Measurements from ENCODE around the gene ZNF277.
"Not testable (repeated sequence)": the region's sequence is repeated elsewhere in the genome, so short reads cannot be mapped to it uniquely, and the experiment has no call there.

Gene ZNF277

DNA sequence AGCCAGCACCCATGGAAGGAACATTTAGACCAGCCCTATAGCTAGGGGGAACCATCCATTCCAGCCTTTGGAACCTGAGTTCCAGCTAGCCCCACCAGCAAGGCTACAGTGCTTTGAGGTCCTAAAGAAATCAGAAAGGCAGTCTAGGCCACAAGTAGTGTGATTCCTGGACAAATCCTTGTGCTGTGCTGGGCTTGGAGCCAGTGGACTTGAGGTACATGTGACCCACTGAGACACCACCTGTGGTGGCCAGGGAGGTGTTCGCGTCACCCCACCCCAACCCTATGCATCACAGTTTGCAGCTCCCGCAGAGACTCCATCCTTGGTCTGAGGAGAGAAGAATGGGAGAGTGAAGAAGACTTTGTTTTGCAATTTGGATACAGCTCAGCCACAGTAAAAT is 31.8 kb downstream of the ZNF277 start:
- no peak overlapping the region for H3K9ac ChIP-seq (ENCODE audit: low read depth, low read length)
- no peaks in the 10 kb centered on the region for H3K36me3 ChIP-seq (ENCODE audit: control insufficient read depth, insufficient read depth, low read length)
- no peaks in the 10 kb centered on the region for H3K27me3 ChIP-seq (ENCODE audit: control insufficient read depth, insufficient read depth, low read length)
- H3K4me1 ChIP-seq (ENCODE audit: control insufficient read depth, insufficient read depth, low read length), result peaks cover 3% of the 10 kb centered on the region
- H3K4me3 ChIP-seq (ENCODE audit: low read depth, low read length), result no peak overlapping the region
- H3K9me3 ChIP-seq (ENCODE audit: control insufficient read depth, insufficient read depth, low read length), result no peaks in the 10 kb centered on the region

DNA sequence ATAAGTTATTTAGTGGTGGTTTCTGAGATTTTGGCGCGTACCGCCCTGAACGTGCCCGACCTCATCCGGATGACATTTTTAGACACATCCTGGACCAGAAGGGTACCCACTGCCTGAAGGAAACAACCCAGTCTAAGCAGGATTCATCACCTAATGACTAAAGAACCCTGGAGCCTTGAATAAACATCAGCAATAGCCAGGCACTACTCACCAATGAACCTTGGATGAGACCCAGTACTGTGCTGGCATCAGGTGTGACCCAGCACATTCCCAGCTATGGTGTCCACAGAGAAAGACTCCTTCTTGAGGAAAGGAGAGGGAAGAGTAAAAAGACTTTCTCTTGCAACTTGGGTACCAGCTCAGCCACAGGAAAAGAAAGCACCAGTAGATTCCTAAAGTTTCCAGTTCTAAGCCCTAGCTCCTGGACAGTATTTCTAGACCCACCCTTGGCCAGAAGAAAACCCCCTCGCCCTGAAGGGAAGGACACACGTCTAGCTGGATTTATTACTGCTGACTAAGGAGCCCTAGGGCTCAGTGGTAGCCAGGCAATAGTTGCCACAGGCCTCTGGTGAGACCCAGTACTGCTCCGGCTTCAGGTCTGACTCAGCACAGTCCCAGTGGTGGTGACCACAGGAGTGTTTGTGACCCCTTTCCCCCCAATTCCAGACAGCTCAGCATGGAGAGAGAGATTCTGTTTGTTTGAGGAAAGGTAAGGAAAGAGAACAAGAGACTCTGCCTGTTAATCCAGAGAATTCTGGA is 32.5 kb downstream of the ZNF277 start:
- Histone ChIP-seq H3K36me3 (ENCODE audit: control insufficient read depth, insufficient read depth, low read length) (no peaks in the 10 kb centered on the region), H3K4me3 (ENCODE audit: low read depth, low read length) (no peak overlapping the region), H3K9ac (ENCODE audit: low read depth, low read length) (no peak overlapping the region), H3K27me3 (ENCODE audit: control insufficient read depth, insufficient read depth, low read length) (no peaks in the 10 kb centered on the region), H3K4me1 (ENCODE audit: control insufficient read depth, insufficient read depth, low read length) (peaks cover 3% of the 10 kb centered on the region), H3K9me3 (ENCODE audit: control insufficient read depth, insufficient read depth, low read length) (no peaks in the 10 kb centered on the region)

DNA sequence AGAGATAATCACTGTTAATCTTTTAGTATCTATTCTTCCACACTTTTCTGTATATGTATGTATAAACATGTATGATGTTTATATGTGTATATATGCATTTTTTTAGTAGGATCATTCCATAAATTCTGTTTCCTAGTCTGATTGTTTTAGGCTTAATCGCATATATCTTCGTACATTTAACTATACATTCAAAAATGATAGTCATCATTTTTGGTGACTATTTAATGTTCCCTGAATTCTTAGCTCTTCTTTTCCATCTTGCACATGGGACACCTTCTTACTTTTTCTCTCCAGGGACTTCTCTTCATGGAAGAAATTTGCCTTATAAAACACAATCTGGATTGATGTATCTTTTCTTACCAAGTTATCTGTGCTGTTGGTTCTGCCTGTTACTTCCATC is 42.1 kb downstream of the ZNF277 start:
- H3K36me3 ChIP-seq (ENCODE audit: control insufficient read depth, insufficient read depth, low read length), result no peaks in the 10 kb centered on the region
- no peak overlapping the region for H3K9ac ChIP-seq (ENCODE audit: low read depth, low read length)
- H3K4me1 ChIP-seq (ENCODE audit: control insufficient read depth, insufficient read depth, low read length), result peaks cover 31% of the 10 kb centered on the region
- H3K4me3 ChIP-seq (ENCODE audit: low read depth, low read length), result no peak overlapping the region
- H3K9me3 ChIP-seq (ENCODE audit: control insufficient read depth, insufficient read depth, low read length), result no peaks in the 10 kb centered on the region
- H3K27me3 ChIP-seq (ENCODE audit: control insufficient read depth, insufficient read depth, low read length), result peaks cover 24% of the 10 kb centered on the region

DNA sequence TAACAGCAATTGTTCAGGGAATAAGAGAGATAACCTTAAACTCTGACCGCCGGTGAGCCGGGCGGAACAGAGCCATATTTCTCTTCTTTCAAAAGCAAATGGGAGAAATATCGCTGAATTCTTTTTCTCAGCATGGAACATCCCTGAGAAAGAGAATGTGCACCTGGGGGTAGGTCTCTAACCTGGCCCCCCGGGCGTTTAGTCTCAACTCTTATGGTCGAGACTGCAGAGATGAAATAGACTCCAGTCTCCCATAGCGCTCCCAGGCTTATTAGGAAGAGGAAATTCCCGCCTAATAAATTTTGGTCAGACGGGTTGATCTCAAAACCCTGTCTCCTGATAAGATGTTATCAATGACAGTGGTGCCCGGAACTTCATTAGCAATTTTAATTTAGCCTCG is 43.5 kb downstream of the ZNF277 start:
- not testable (repeated sequence) for H3K9me3 ChIP-seq (ENCODE audit: control insufficient read depth, insufficient read depth, low read length); H3K9ac ChIP-seq (ENCODE audit: low read depth, low read length); H3K4me3 ChIP-seq (ENCODE audit: low read depth, low read length); H3K36me3 ChIP-seq (ENCODE audit: control insufficient read depth, insufficient read depth, low read length)
- H3K4me1 ChIP-seq (ENCODE audit: control insufficient read depth, insufficient read depth, low read length), result peaks cover 43% of the 10 kb centered on the region
- H3K27me3 ChIP-seq (ENCODE audit: control insufficient read depth, insufficient read depth, low read length), result peaks cover 24% of the 10 kb centered on the region

DNA sequence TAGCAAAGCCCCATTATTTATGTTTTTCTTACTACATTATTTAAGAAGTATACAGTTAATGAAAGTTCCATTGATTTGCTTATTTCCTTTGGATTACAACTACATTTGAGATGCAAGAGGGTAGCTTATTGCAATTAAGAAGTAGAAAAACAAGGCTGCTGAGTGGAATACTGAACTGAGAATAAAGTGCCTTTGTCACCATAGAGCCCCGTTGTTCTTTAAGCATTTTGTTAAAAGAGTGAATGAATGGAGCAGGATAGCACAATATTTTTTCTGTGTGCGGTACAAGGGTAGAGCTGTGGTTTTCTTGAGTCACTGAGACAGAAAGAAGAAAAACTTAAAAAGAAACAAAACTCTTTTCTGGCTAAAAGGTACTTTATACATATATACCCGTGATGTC is 45.6 kb downstream of the ZNF277 start:
- H3K36me3 ChIP-seq (ENCODE audit: control insufficient read depth, insufficient read depth, low read length), result no peaks in the 10 kb centered on the region
- peaks cover 24% of the 10 kb centered on the region for H3K27me3 ChIP-seq (ENCODE audit: control insufficient read depth, insufficient read depth, low read length)
- H3K4me3 ChIP-seq (ENCODE audit: low read depth, low read length), result no peak overlapping the region
- peaks cover 47% of the 10 kb centered on the region for H3K4me1 ChIP-seq (ENCODE audit: control insufficient read depth, insufficient read depth, low read length)
- H3K9me3 ChIP-seq (ENCODE audit: control insufficient read depth, insufficient read depth, low read length), result no peaks in the 10 kb centered on the region
- H3K9ac ChIP-seq (ENCODE audit: low read depth, low read length), result no peak overlapping the region

DNA sequence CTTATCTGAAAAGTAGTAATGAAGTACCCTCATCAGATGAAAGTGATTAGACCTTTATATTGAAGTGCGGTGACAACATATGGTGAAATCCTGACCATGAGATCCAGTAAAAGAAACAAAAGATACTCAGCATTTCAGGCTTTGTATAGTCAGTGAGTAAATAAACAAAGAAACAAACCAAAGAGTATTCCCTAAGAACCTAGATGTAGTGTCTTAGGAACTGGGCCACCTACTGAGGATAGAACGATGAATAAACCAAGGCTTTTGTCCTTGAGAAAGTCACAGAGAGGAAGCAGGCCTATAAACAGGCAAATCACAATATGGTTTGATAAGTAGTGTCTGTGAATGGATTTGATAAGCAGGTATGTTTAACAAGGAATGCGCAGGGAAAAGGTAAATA is 46.2 kb downstream of the ZNF277 start:
- no peaks in the 10 kb centered on the region for H3K36me3 ChIP-seq (ENCODE audit: control insufficient read depth, insufficient read depth, low read length)
- H3K9me3 ChIP-seq (ENCODE audit: control insufficient read depth, insufficient read depth, low read length), result no peaks in the 10 kb centered on the region
- peaks cover 24% of the 10 kb centered on the region for H3K27me3 ChIP-seq (ENCODE audit: control insufficient read depth, insufficient read depth, low read length)
- H3K4me1 ChIP-seq (ENCODE audit: control insufficient read depth, insufficient read depth, low read length), result peaks cover 47% of the 10 kb centered on the region
- no peak overlapping the region for H3K4me3 ChIP-seq (ENCODE audit: low read depth, low read length)
- H3K9ac ChIP-seq (ENCODE audit: low read depth, low read length), result no peak overlapping the region

DNA sequence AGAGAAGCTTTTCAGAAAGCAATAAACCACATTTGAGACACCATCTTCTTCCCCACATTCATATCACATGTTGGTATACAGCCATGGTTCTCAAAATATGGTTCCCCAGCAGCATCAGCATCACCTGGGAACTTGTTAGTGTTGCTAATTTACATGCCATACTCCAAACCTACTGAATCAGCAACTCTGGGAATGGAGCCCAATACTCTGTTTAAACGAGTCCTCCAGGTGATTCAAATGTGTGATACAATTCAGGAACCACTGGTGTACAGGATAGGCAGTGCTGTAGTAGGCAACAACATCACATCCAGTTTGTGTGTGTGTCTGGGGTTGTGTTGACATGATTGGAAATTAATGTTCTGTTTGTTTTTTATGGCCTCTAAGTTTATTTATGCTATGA is 47.7 kb downstream of the ZNF277 start:
- H3K4me3 ChIP-seq (ENCODE audit: low read depth, low read length), result no peak overlapping the region
- H3K36me3 ChIP-seq (ENCODE audit: control insufficient read depth, insufficient read depth, low read length), result no peaks in the 10 kb centered on the region
- peaks cover 16% of the 10 kb centered on the region for H3K27me3 ChIP-seq (ENCODE audit: control insufficient read depth, insufficient read depth, low read length)
- peaks cover 46% of the 10 kb centered on the region for H3K4me1 ChIP-seq (ENCODE audit: control insufficient read depth, insufficient read depth, low read length)
- no peaks in the 10 kb centered on the region for H3K9me3 ChIP-seq (ENCODE audit: control insufficient read depth, insufficient read depth, low read length)
- H3K9ac ChIP-seq (ENCODE audit: low read depth, low read length), result no peak overlapping the region

DNA sequence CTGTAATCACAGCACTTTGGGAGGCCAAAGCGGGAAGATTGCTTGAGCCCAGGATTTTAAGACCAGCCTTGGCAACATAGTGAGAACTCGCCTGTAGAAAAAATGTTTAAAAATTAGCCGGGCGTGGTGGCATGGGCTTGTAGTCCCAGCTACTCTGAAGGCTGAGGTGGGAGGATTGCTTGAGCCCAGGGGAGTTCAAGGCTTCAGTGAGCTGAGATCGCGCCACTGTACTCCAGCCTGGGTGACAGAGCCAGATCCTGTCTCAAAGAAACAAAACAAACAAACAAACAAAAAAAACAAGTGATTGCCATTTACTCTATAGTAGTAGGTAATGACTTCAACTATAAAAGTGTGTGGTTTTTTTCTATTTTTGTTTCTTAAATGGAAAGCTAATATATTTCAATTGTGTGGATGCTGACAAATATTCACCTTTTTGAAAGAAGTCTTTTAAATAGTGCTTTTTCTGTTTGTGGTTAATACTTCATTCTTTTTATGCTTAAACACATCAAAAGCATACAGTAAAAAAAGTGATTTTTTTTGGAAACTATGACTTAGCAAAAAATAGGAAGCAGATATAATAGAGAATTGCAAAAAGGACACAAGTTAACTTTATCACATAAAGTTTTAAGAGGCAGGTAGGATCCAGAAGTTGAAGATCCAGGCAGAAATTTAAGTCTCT is 48.4 kb downstream of the ZNF277 start:
- Histone ChIP-seq H3K9ac (ENCODE audit: low read depth, low read length) (no peak overlapping the region), H3K27me3 (ENCODE audit: control insufficient read depth, insufficient read depth, low read length) (peaks cover 13% of the 10 kb centered on the region), H3K4me1 (ENCODE audit: control insufficient read depth, insufficient read depth, low read length) (peaks cover 43% of the 10 kb centered on the region), H3K36me3 (ENCODE audit: control insufficient read depth, insufficient read depth, low read length) (no peaks in the 10 kb centered on the region), H3K4me3 (ENCODE audit: low read depth, low read length) (no peak overlapping the region), H3K9me3 (ENCODE audit: control insufficient read depth, insufficient read depth, low read length) (no peaks in the 10 kb centered on the region)

DNA sequence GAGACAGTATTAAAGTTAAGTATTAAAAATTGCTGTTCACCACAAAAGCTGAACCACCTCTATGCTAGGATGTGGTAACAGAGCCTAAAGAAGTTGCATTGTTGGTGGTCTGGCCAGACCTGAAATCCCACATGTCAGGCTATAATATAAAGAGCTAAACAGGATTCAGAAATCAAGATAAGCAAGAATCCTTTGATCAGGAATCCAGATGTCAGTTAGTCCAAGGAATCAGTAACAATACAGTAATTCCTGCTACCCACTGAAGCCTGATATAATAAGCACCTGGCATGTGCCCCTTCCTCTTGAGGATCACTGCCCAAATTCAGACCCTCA is 48.9 kb downstream of the ZNF277 start:
- H3K36me3 ChIP-seq (ENCODE audit: control insufficient read depth, insufficient read depth, low read length), result no peaks in the 10 kb centered on the region
- H3K27me3 ChIP-seq (ENCODE audit: control insufficient read depth, insufficient read depth, low read length), result peaks cover 13% of the 10 kb centered on the region
- H3K4me3 ChIP-seq (ENCODE audit: low read depth, low read length), result no peak overlapping the region
- H3K9ac ChIP-seq (ENCODE audit: low read depth, low read length), result no peak overlapping the region
- peaks cover 43% of the 10 kb centered on the region for H3K4me1 ChIP-seq (ENCODE audit: control insufficient read depth, insufficient read depth, low read length)
- no peaks in the 10 kb centered on the region for H3K9me3 ChIP-seq (ENCODE audit: control insufficient read depth, insufficient read depth, low read length)

DNA sequence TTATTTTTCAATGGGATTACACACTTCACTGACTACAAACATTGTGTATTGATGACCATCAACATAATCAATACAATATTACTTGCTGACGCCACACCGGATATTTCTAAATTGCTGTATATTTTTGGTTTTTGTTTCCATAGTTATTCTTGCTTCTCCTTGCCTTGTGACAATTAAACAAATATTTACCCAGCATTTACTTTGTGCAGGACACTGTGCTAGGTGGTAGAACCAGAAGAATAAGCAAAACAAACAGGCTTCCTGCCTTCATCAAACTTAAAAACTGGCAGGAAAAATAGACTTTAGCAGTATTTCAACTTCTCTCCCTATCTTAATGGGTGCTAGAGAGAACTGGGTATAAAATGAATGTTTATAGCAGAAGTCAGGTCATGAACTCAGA is 50.6 kb downstream of the ZNF277 start:
- H3K9me3 ChIP-seq (ENCODE audit: control insufficient read depth, insufficient read depth, low read length), result no peaks in the 10 kb centered on the region
- H3K4me1 ChIP-seq (ENCODE audit: control insufficient read depth, insufficient read depth, low read length), result peaks cover 36% of the 10 kb centered on the region
- H3K9ac ChIP-seq (ENCODE audit: low read depth, low read length), result no peak overlapping the region
- H3K4me3 ChIP-seq (ENCODE audit: low read depth, low read length), result no peak overlapping the region
- no peaks in the 10 kb centered on the region for H3K36me3 ChIP-seq (ENCODE audit: control insufficient read depth, insufficient read depth, low read length)
- no peaks in the 10 kb centered on the region for H3K27me3 ChIP-seq (ENCODE audit: control insufficient read depth, insufficient read depth, low read length)

DNA sequence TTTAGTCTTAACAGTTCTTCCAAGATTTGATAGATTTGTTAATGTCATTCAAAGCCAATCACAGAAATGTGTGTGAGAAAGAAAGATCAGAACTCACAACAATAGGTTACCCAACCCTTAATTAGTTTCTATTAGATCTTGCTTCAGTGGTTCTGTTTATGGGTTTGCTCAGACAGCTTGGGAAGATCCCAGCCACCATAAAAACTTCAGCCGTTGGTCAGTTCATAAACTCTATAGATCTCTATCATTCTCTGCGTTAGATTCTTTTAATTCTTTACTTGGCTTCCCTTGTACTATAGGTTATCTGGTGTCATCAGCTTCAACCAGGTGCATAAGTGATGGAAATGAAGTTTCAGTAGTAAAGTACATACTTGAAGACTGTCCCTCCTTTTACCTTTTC is 54.4 kb downstream of the ZNF277 start:
- Histone ChIP-seq H3K36me3 (ENCODE audit: control insufficient read depth, insufficient read depth, low read length) (no peaks in the 10 kb centered on the region), H3K9me3 (ENCODE audit: control insufficient read depth, insufficient read depth, low read length) (no peaks in the 10 kb centered on the region), H3K4me1 (ENCODE audit: control insufficient read depth, insufficient read depth, low read length) (peaks cover 22% of the 10 kb centered on the region), H3K9ac (ENCODE audit: low read depth, low read length) (no peak overlapping the region), H3K4me3 (ENCODE audit: low read depth, low read length) (no peak overlapping the region), H3K27me3 (ENCODE audit: control insufficient read depth, insufficient read depth, low read length) (no peaks in the 10 kb centered on the region)

DNA sequence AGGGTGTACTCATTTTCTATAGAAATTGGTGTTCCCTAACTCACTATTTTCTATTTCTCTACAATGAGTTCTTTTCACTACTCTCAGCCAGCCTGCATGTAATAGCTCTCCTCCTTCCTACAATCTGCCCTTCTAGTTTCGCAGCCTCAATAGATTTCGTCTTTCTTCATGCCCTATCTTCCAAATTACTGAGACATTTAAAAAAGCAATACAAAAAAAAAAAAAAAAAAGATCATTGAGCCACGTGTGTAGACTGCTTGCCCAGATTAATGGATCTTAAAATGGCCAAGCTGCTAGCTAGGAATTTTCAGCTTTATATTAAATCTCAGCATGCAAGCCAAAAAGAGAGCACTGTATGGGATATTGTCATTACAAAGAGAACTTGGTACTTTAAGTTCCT is 55.5 kb downstream of the ZNF277 start:
- Histone ChIP-seq H3K9ac (ENCODE audit: low read depth, low read length) (no peak overlapping the region), H3K36me3 (ENCODE audit: control insufficient read depth, insufficient read depth, low read length) (no peaks in the 10 kb centered on the region), H3K4me1 (ENCODE audit: control insufficient read depth, insufficient read depth, low read length) (peaks cover 22% of the 10 kb centered on the region), H3K4me3 (ENCODE audit: low read depth, low read length) (no peak overlapping the region), H3K9me3 (ENCODE audit: control insufficient read depth, insufficient read depth, low read length) (no peaks in the 10 kb centered on the region), H3K27me3 (ENCODE audit: control insufficient read depth, insufficient read depth, low read length) (no peaks in the 10 kb centered on the region)

Data from iPS-15b (cell line).